ENCODE results near the gene PPFIA4.

The PPFIA4 gene

DNA sequence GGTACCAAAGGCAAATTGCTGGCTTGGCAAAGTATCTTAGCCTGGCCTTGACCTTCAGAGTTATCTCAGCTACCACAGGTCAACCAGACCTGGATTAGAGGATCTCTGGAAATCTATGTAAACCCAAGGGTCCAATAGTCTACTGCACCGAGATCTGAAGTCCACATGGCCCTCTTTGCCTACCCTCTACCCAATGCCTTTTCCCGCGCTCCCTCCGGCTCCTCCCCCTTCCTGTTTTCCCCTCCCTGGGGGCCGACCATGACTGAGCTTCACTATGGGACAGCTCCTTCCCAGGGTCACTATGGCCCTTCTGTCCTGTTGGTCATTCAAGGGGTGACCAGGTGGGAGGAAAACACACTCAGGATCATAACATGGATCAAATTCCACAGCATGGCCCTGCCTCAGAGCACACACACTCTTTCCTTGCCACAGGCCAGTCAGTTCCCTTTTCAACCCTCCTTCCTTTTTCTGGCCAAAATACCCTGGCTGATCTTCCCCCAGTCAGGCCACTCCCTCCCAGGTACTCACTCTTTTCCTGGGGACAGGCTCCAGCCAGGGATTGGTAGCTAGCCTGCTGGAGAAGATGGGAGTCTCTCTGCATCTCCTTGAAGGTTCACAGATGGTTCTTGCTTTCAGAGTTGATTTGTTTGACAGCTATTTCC lies 38.2 kb upstream of the PPFIA4 start:
- no peak for DNase-seq (ENCODE audit: low read depth)
- no peak overlapping the region for H3K4me3 ChIP-seq (ENCODE audit: control insufficient read depth, low read depth, low read length)
- TF ChIP-seq, protein P1, sequence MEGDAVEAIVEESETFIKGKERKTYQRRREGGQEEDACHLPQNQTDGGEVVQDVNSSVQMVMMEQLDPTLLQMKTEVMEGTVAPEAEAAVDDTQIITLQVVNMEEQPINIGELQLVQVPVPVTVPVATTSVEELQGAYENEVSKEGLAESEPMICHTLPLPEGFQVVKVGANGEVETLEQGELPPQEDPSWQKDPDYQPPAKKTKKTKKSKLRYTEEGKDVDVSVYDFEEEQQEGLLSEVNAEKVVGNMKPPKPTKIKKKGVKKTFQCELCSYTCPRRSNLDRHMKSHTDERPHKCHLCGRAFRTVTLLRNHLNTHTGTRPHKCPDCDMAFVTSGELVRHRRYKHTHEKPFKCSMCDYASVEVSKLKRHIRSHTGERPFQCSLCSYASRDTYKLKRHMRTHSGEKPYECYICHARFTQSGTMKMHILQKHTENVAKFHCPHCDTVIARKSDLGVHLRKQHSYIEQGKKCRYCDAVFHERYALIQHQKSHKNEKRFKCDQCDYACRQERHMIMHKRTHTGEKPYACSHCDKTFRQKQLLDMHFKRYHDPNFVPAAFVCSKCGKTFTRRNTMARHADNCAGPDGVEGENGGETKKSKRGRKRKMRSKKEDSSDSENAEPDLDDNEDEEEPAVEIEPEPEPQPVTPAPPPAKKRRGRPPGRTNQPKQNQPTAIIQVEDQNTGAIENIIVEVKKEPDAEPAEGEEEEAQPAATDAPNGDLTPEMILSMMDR (conservative IDR thresholded peaks at IDR 0.05; ENCODE audit: control insufficient read depth, insufficient read depth, low read depth, low read length): no peak

- H3K4me3 ChIP-seq (ENCODE audit: control insufficient read depth, low read depth, low read length): no peak overlapping the region
- TF ChIP-seq, protein P1 (conservative IDR thresholded peaks at IDR 0.05; ENCODE audit: control insufficient read depth, insufficient read depth, low read depth, low read length): no peak
- no peak for DNase-seq (ENCODE audit: low read depth)
Measured at GRCh38 chr1:202989879-202990278, 36.4 kb upstream of the PPFIA4 start.

GRCh38 chr1:202991112-202991511 lies 35.2 kb upstream of the PPFIA4 start:
- no peak overlapping the region for H3K4me3 ChIP-seq (ENCODE audit: control insufficient read depth, low read depth, low read length)
- TF ChIP-seq, protein P1 (conservative IDR thresholded peaks at IDR 0.05; ENCODE audit: control insufficient read depth, insufficient read depth, low read depth, low read length): no peak
- no peak for DNase-seq (ENCODE audit: low read depth)

GRCh38 chr1:202994756-202995155 lies 31.5 kb upstream of the PPFIA4 start:
- H3K4me3 ChIP-seq (ENCODE audit: control insufficient read depth, low read depth, low read length): no peak overlapping the region
- TF ChIP-seq, protein P1 (conservative IDR thresholded peaks at IDR 0.05; ENCODE audit: control insufficient read depth, insufficient read depth, low read depth, low read length): no peak
- DNase-seq (ENCODE audit: low read depth): no peak

DNA sequence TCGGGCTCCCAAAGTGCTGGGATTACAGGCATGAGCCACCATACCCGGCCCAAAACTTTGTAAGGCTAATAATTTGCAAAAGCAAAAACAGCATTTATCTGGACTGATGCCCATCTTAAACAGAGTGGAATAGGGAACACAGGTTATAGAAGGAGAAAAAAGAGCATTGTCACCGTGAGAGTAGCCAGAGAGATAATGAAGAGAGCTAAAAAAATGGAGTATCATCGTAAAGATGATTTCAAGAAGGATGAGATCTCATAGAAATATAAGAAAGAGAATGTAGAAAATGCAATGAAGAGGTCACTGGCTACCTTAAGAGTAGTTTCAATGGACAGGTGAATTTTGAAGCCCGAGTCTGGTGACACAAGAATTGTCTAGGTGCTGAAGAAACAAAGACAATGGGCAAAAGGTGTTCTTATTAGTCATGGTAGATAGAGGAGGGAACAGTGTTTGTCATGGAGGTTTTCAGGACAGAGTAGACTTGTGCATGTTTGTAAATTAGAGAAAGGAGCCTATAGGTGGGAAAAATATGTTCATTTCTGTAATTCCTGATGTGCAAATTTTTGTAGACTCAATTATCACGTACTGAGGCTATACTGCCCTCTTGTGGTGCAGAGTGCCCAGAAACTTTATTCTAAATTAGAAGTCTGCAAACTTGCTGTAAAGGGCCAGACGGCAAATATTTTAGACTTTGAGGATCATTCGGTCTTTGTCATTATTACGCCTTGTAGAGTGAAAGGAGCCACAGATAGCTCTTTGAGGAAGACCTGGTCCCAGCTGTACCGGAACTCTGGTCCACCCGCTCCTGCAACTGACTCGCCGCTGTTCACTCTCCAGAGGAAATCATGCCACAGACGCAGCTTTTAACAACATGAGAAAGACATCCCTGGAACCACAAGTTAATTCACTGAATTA lies 27.2 kb upstream of the PPFIA4 start:
- peak; percentile 62 for DNase-seq (ENCODE audit: low read depth)
- TF ChIP-seq, protein P1 (conservative IDR thresholded peaks at IDR 0.05; ENCODE audit: control insufficient read depth, insufficient read depth, low read depth, low read length): peak; percentile 83
- H3K4me3 ChIP-seq (ENCODE audit: control insufficient read depth, low read depth, low read length): no peak overlapping the region

GRCh38 chr1:203000217-203000944 lies 25.9 kb upstream of the PPFIA4 start:
- TF ChIP-seq, protein P1 (conservative IDR thresholded peaks at IDR 0.05; ENCODE audit: control insufficient read depth, insufficient read depth, low read depth, low read length): no peak

More at GRCh38 chr1:203000217-203000944, 25.9 kb upstream of the PPFIA4 start:
- DNase-seq (ENCODE audit: low read depth): no peak
- no peak overlapping the region for H3K4me3 ChIP-seq (ENCODE audit: control insufficient read depth, low read depth, low read length)

Measured in fibroblast of mammary gland (primary cell).